Left lung (tissue), 10 donors: ENCODE data around the gene JOSD1. TPM values are rescaled to one million over a fixed set of nuclear protein-coding genes. Genes with fewer than 3 reads are reported as not detected.

ENCODE experiments used
- ATAC-seq: fragments of 200-7000 bp; cut with Tn5 transposase; one replicate; pipeline ENCODE4 v1.9.1; 2020; ENCODE audit warnings: moderate library complexity
- DNase-seq, 4 donors: peaks; one replicate each; pipeline ENCODE4 v3.0.0-alpha.2; 2013 to 2020
- H3K27ac ChIP-seq, 2 donors: fragments of 200-600 bp; sonication (generic) in 1 of 2; one replicate each; pipeline versions ENCODE4 v1.5.0 to v1.8.0; 2020 to 2021
- H3K27me3 ChIP-seq, 2 donors: fragments of 200-600 bp; sonication (generic) in 1 of 2; one replicate each; pipeline versions ENCODE4 v1.5.0 to v1.8.0; 2020 to 2021
- H3K36me3 ChIP-seq, 2 donors: fragments of 200-600 bp; sonication (generic) in 1 of 2; one replicate each; pipeline versions ENCODE4 v1.5.0 to v1.8.0; 2020 to 2021
- H3K4me1 ChIP-seq, 2 donors: fragments of 200-600 bp; one replicate each; pipeline ENCODE4 v1.8.0; 2021
- H3K4me3 ChIP-seq, 2 donors: fragments of 200-600 bp; sonication (generic) in 1 of 2; one replicate each; pipeline versions ENCODE4 v1.5.0 to v1.8.0; 2020 to 2021; ENCODE audit warnings: mild to moderate bottlenecking in 1 of 2
- H3K9me3 ChIP-seq, 2 donors: fragments of 200-600 bp; sonication (generic) in 1 of 2; one replicate each; pipeline versions ENCODE4 v1.5.0 to v1.8.0; 2020 to 2021
- intact Hi-C, 2 donors: fragments of 100-400 bp; cut with DNase I; formaldehyde crosslinking; loops; one replicate each; pipeline versions ENCODE4 v1.11.2 to v1.14.2; 2022
- polyA plus RNA-seq, 6 donors: library from polyadenylated mRNA; unstranded; fragments of 120-200 nt; gene quantifications; one replicate each; pipeline ENCODE4 v1.2.1, GENCODE V29; 2013; ENCODE audit not compliant: insufficient read length in 6 of 6
- total RNA-seq, 2 donors: library from RNA; stranded (reverse); fragmentation: NEBNext Ultra II Directional; extraction: Animal tissue kit (Norgen Biotek cat#: 25700); gene quantifications; one replicate each; pipeline ENCODE4 v1.2.1, GENCODE V29; 2021
- TF ChIP-seq, protein P1 (sequence below), 2 donors: fragments of 200-600 bp; sonication (generic) in 1 of 2; IDR thresholded peaks; one replicate each; pipeline versions ENCODE4 v1.5.0 to v1.8.0; 2021; ENCODE audit warnings: antibody characterized with exemption in 2 of 2
- donor health status: DM: no; HTN: yes; CAD: no.
- donor health status: DM: no; HTN: no; CAD: no.

The JOSD1 gene
- total and polyA plus RNA-seq, 8 donors, result 46.2 to 57.3 (median 50.4) TPM

DNA sequence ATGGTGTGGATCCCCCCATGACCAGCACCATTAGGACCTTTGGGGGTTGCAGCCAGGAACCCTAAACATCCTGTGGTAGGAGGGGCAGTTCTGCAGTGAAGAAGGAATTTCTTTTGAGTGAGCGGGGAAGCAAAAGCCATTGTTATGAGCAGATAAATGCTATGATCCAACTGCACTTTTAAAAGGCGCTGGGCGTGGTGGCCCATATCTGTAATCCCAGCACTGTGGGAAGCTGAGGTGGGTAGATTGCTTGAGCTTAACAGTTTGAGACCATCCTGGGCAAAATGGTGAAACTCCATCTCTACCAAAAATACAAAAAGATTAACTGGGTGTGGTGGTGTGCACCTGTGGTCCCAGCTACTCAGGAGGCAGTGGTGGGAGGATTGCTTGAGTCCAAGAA is 24.9 kb downstream of the JOSD1 start:
- intact Hi-C loops, result no loop called here
- H3K4me3 ChIP-seq, result no peak overlapping the region
- TF ChIP-seq, protein P1, sequence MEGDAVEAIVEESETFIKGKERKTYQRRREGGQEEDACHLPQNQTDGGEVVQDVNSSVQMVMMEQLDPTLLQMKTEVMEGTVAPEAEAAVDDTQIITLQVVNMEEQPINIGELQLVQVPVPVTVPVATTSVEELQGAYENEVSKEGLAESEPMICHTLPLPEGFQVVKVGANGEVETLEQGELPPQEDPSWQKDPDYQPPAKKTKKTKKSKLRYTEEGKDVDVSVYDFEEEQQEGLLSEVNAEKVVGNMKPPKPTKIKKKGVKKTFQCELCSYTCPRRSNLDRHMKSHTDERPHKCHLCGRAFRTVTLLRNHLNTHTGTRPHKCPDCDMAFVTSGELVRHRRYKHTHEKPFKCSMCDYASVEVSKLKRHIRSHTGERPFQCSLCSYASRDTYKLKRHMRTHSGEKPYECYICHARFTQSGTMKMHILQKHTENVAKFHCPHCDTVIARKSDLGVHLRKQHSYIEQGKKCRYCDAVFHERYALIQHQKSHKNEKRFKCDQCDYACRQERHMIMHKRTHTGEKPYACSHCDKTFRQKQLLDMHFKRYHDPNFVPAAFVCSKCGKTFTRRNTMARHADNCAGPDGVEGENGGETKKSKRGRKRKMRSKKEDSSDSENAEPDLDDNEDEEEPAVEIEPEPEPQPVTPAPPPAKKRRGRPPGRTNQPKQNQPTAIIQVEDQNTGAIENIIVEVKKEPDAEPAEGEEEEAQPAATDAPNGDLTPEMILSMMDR (IDR thresholded peaks at IDR 0.05), result no peak
- ATAC-seq, result no peak
- H3K27ac ChIP-seq, result no peak overlapping the region
- H3K9me3 ChIP-seq, result no peaks in the 10 kb centered on the region
- H3K36me3 ChIP-seq, result peaks cover 0 to 30% of the 10 kb centered on the region in 2 donors
- H3K27me3 ChIP-seq, result no peaks in the 10 kb centered on the region
- no peaks in the 10 kb centered on the region for H3K4me1 ChIP-seq
- DNase-seq, result no peak

DNA sequence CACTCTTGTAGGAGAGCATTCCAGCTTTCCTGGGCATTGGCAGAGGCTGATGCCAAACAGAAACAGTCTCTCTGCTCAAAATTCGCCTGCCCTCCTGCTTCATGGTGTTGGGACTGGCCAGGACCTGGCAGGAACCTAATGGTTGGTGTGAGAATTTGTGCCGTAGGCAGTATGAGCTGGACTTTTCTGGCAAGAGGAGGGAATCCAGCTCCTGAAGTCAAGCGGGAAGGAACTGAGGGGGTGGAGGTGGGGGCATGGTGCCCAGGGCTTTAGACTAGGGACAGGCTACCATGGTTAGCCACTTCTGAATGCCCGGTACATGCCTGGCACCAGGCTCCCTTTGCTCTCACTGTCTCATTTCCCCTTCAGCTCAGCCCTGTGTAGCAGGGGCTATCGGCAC is 25.9 kb downstream of the JOSD1 start:
- TF ChIP-seq, protein P1 (IDR thresholded peaks at IDR 0.05), result no peak
- Histone ChIP-seq H3K4me1 (no peaks in the 10 kb centered on the region), H3K27ac (no peak overlapping the region), H3K27me3 (no peaks in the 10 kb centered on the region), H3K4me3 (no peak overlapping the region), H3K9me3 (no peaks in the 10 kb centered on the region), H3K36me3 (peaks cover 0 to 33% of the 10 kb centered on the region in 2 donors)
- DNase-seq (no peak), ATAC-seq (no peak)
- intact Hi-C loops, result no loop called here

DNA sequence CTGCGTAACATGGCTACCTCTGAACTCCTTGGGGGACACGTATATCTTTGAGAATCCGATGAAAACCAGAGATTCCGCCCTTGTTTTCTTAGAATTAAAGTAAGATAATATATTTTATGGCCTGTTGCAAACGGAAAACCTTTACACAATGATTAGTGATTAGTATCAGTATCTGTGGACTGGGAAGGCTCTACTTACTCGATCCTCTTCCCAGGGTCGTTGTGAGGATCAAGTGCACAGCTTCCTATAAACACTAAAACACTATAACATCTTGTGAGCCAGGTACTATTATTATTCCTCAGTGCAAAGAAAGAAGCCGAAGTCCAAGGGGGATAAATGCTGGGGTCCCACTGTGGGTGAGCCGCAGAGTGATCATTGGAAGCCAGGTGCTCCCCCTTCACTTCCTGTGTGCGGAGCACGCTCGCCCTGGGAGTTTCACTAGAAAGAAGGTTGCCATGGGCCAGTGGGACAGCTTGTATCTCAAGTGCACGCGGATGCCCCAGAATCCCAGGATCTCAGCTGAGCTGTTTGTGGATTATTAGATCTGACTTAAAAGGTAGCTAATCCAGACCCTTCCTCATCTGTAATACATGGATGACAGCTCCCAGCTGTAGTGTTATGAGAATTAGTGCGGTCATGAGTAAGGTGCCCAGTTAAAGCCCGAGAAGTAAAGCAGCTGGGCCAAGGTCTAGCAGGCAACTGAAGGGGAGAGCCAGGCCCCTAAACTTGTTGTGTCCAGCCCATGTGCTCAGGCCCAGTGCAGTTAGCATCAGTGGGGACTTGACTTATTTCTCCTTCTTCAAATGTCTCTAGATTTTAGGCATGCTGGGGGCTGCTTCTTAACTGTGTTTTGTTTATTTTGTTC is 43.5 kb downstream of the JOSD1 start:
- DNase-seq (peak in 2 of 4 donors; percentile 0 to 25), ATAC-seq (peak; percentile 37)
- Histone ChIP-seq H3K9me3 (no peaks in the 10 kb centered on the region), H3K4me1 (peaks cover 5 to 16% of the 10 kb centered on the region in 2 donors), H3K27ac (peak overlapping the region in 1 of 2 donors; percentile 84), H3K4me3 (peak overlapping the region; percentile 83 to 87), H3K27me3 (no peaks in the 10 kb centered on the region), H3K36me3 (no peaks in the 10 kb centered on the region)
- TF ChIP-seq, protein P1 (IDR thresholded peaks at IDR 0.05), result no peak
- intact Hi-C loops, result no loop called here

DNA sequence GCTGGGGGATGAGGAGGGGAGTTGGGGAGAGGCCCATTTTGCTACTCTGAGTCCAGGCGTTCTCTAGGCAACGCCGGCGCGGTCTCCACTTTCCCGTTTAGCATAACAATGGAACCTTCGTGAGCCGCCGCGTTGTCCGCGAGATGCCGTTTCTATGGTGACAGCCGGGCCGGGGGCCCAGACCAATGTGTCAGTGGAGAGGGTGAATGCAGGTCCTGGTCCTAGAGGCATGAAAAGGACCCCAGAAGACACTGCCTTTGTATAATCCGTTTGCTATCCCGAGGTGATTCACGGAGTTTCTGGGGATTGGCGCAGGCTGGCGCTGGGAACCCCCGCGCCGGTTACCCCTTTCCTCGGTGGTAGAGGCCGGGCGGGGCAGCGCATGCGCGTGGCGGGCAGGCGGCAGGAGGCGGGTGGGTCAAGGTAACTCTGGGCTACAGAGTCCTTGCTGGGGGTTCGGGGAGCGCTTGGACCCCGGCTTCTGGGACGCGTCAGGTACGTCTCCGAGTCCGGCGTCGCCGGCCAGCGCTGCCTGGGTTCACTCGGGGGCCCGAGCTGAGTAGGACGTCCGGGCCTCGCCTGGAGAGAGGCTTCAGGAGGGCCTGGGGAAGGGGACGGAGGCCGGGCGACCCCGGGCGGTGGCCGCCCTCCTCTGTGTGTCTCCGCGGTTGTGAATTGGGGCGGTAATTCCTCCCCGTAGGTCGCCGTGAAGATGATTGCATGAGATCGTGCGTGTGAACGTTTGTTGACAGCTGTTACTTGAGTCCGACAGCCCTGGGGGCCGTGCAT is 44.3 kb downstream of the JOSD1 start, which contains the start of the genes CBY1 and FAM227A:
Gene CBY1 (plus strand): TSS at position 383 of the 789 bp plus-strand sequence. CDS start 11,417 bp downstream, outside the sequence.
Gene FAM227A (minus strand): TSS at position 137 of the 789 bp plus-strand sequence. CDS start 6,224 bp downstream, outside the sequence.
- H3K27me3 ChIP-seq, result no peaks in the 10 kb centered on the region
- peak within 1 kb of the TSS; percentile 74 to 84 for H3K27ac ChIP-seq
- peak within 1 kb of the TSS; percentile 83 to 87 for H3K4me3 ChIP-seq
- peak; percentile 89 to 98 (median 94) for DNase-seq
- peaks cover 5 to 16% of the 10 kb centered on the region in 2 donors for H3K4me1 ChIP-seq
- H3K9me3 ChIP-seq, result no peaks in the 10 kb centered on the region
- ATAC-seq, result peak; percentile 96
- intact Hi-C loops, result no loop called here
- H3K36me3 ChIP-seq, result no peaks in the 10 kb centered on the region
- TF ChIP-seq, protein P1 (IDR thresholded peaks at IDR 0.05), result no peak
